ENCODE data around the gene SLC26A3. TPM values are rescaled to one million over a fixed set of nuclear protein-coding genes. Genes with fewer than 3 reads are reported as not detected.

Gene SLC26A3
- total and polyA plus RNA-seq, 4 donors = under 0.01 to 0.49 (median 0.14) TPM

DNA sequence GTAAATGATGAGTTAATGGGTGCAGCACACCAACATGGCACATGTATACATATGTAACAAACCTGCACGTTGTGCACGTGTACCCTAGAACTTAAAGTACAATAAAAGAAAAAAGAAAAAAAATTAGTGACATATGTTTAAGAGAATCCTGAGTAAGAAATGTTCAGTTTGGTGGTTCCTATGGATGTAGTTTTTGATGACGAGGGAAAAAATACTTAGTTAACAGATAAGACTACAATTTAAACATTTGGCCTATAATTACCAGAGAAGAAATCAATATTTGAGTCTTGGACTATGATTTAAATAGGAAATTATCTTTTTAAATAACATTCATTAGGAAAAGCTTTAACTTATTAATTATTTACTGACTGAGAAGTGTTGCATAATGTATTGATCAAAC, 39.2 kb upstream of the SLC26A3 start:
- no peak overlapping the region for H3K27ac ChIP-seq (ENCODE audit: low read depth in 1 of 2, low read length in 2 of 2)
- no peak for TF ChIP-seq NR2F2 (IDR thresholded peaks at IDR 0.05)
- TF ChIP-seq FOXA1 (IDR thresholded peaks at IDR 0.05) = no peak
- no peak for TF ChIP-seq REST (IDR thresholded peaks at IDR 0.05)
- no peak for TF ChIP-seq HNF4G (IDR thresholded peaks at IDR 0.05)
- TF ChIP-seq RAD21 (IDR thresholded peaks at IDR 0.05) = no peak
- TF ChIP-seq GABPA (IDR thresholded peaks at IDR 0.05 in 1 of 2, conservative IDR thresholded peaks at IDR 0.05 in 1 of 2) = no peak
- TF ChIP-seq, protein P1, sequence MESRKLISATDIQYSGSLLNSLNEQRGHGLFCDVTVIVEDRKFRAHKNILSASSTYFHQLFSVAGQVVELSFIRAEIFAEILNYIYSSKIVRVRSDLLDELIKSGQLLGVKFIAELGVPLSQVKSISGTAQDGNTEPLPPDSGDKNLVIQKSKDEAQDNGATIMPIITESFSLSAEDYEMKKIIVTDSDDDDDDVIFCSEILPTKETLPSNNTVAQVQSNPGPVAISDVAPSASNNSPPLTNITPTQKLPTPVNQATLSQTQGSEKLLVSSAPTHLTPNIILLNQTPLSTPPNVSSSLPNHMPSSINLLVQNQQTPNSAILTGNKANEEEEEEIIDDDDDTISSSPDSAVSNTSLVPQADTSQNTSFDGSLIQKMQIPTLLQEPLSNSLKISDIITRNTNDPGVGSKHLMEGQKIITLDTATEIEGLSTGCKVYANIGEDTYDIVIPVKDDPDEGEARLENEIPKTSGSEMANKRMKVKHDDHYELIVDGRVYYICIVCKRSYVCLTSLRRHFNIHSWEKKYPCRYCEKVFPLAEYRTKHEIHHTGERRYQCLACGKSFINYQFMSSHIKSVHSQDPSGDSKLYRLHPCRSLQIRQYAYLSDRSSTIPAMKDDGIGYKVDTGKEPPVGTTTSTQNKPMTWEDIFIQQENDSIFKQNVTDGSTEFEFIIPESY (IDR thresholded peaks at IDR 0.05) = no peak
- no peak for TF ChIP-seq SP1 (IDR thresholded peaks at IDR 0.05)
- TF ChIP-seq JUND (IDR thresholded peaks at IDR 0.05) = no peak
- no peak for TF ChIP-seq YY1 (IDR thresholded peaks at IDR 0.05)
- TF ChIP-seq RXRA (IDR thresholded peaks at IDR 0.05) = no peak
- TF ChIP-seq, protein P2, sequence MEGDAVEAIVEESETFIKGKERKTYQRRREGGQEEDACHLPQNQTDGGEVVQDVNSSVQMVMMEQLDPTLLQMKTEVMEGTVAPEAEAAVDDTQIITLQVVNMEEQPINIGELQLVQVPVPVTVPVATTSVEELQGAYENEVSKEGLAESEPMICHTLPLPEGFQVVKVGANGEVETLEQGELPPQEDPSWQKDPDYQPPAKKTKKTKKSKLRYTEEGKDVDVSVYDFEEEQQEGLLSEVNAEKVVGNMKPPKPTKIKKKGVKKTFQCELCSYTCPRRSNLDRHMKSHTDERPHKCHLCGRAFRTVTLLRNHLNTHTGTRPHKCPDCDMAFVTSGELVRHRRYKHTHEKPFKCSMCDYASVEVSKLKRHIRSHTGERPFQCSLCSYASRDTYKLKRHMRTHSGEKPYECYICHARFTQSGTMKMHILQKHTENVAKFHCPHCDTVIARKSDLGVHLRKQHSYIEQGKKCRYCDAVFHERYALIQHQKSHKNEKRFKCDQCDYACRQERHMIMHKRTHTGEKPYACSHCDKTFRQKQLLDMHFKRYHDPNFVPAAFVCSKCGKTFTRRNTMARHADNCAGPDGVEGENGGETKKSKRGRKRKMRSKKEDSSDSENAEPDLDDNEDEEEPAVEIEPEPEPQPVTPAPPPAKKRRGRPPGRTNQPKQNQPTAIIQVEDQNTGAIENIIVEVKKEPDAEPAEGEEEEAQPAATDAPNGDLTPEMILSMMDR (IDR thresholded peaks at IDR 0.05; ENCODE audit: low read depth, low read length, missing input control) = no peak
- TF ChIP-seq EGR1 (IDR thresholded peaks at IDR 0.05; ENCODE audit: low read depth in 2 of 2) = no peak
- no peak for TF ChIP-seq HNF4A (conservative IDR thresholded peaks at IDR 0.05)
- TF ChIP-seq, protein P3, sequence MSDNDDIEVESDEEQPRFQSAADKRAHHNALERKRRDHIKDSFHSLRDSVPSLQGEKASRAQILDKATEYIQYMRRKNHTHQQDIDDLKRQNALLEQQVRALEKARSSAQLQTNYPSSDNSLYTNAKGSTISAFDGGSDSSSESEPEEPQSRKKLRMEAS (IDR thresholded peaks at IDR 0.05) = no peak
- TF ChIP-seq FOXA2 (IDR thresholded peaks at IDR 0.05) = no peak
- no peak for TF ChIP-seq TAF1 (conservative IDR thresholded peaks at IDR 0.05)
- TF ChIP-seq, protein P4, sequence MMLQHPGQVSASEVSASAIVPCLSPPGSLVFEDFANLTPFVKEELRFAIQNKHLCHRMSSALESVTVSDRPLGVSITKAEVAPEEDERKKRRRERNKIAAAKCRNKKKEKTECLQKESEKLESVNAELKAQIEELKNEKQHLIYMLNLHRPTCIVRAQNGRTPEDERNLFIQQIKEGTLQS (IDR thresholded peaks at IDR 0.05) = no peak
- WGBS = 89% methylated on average over 3 of the region's 3 CpGs
- H3K9me3 ChIP-seq (ENCODE audit: control insufficient read depth in 4 of 4, low read length in 3 of 4) = no peaks in the 10 kb centered on the region
- no peak for DNase-seq (ENCODE audit: low spot score)
- H3K27me3 ChIP-seq (ENCODE audit: control insufficient read depth in 4 of 4, insufficient read depth in 4 of 4, low read length in 3 of 4) = no peaks in the 10 kb centered on the region
- H3K4me3 ChIP-seq (ENCODE audit: low read depth in 1 of 3, low read length in 3 of 3) = no peak overlapping the region
- no peaks in the 10 kb centered on the region for H3K36me3 ChIP-seq (ENCODE audit: control insufficient read depth in 4 of 4, insufficient read depth in 3 of 4, low read depth in 1 of 4, low read length in 3 of 4)
- H3K9ac ChIP-seq (ENCODE audit: low read depth in 1 of 2, low read length in 2 of 2) = no peak overlapping the region
- no peaks in the 10 kb centered on the region for H3K4me1 ChIP-seq (ENCODE audit: control insufficient read depth in 4 of 4, insufficient read depth in 4 of 4, low read length in 3 of 4)
